Activated CD8-positive, alpha-beta memory T cell treated with anti-CD3 and anti-CD28 coated beads, Interleukin-2, amount 50 U/mL, for 48 hours (primary cell): Measurements from ENCODE around the gene OTUD1.

Source experiments
- DNase-seq: peaks from one replicate; pipeline ENCODE4 v3.0.0-alpha.2; 2020

The OTUD1 gene

GRCh38 chr10:23422003-23422411 lies 16.9 kb upstream of the OTUD1 start:
- no peak for DNase-seq

GRCh38 chr10:23432166-23432565 lies 6.7 kb upstream of the OTUD1 start:
- DNase-seq = no peak

- no peak for DNase-seq
These were observed 6.2 kb upstream of the OTUD1 start for GRCh38 chr10:23432639-23433038.

- no peak for DNase-seq
These were observed 5.2 kb upstream of the OTUD1 start for GRCh38 chr10:23433701-23434100.

GRCh38 chr10:23435378-23435777 lies 3.5 kb upstream of the OTUD1 start:
- no peak for DNase-seq

GRCh38 chr10:23436983-23437382 lies 1.9 kb upstream of the OTUD1 start:
- no peak for DNase-seq

- DNase-seq = no peak
These were observed 820 bp upstream of the OTUD1 start for GRCh38 chr10:23437963-23438546.

GRCh38 chr10:23439452-23439960 lies 631 bp downstream of the OTUD1 start:
- DNase-seq = no peak

GRCh38 chr10:23439961-23440889 lies 1.4 kb downstream of the OTUD1 start:
- DNase-seq = peak; percentile 75

- no peak for DNase-seq
These were observed 2.4 kb downstream of the OTUD1 start for GRCh38 chr10:23441251-23441650.

- DNase-seq = no peak
These were observed 4.1 kb downstream of the OTUD1 start for GRCh38 chr10:23442936-23443335.

GRCh38 chr10:23445591-23445990 lies 6.7 kb downstream of the OTUD1 start:
- DNase-seq = no peak

- no peak for DNase-seq
These were observed 9.4 kb downstream of the OTUD1 start for GRCh38 chr10:23448323-23448722.

GRCh38 chr10:23448802-23449570 lies 10.1 kb downstream of the OTUD1 start:
- no peak for DNase-seq

GRCh38 chr10:23452033-23452655 lies 13.3 kb downstream of the OTUD1 start:
- DNase-seq = no peak

- DNase-seq = no peak
These were observed 14.6 kb downstream of the OTUD1 start for GRCh38 chr10:23453465-23453864.

- no peak for DNase-seq
These were observed 18.9 kb downstream of the OTUD1 start for GRCh38 chr10:23457632-23458417.

GRCh38 chr10:23459308-23459939 lies 20.5 kb downstream of the OTUD1 start:
- no peak for DNase-seq

GRCh38 chr10:23461557-23461956 lies 22.7 kb downstream of the OTUD1 start:
- DNase-seq = no peak

GRCh38 chr10:23467012-23467411 lies 28.1 kb downstream of the OTUD1 start:
- no peak for DNase-seq

- DNase-seq = no peak
These were observed 28.7 kb downstream of the OTUD1 start for GRCh38 chr10:23467548-23467947.
